ENCODE data around the gene TLCD1. TPM values are rescaled to one million over a fixed set of nuclear protein-coding genes. Genes with fewer than 3 reads are reported as not detected.
A peak's percentile ranks its signal among the peaks of the same experiment; 100 is the strongest.

The TLCD1 gene
- total and polyA plus RNA-seq, 10 of the 15 experiments (the other 5 are each of a cell fraction or from before 2014, with no cell fraction given): 2.9 to 19.8 (median 7.7) TPM

- TF ChIP-seq, protein P1, sequence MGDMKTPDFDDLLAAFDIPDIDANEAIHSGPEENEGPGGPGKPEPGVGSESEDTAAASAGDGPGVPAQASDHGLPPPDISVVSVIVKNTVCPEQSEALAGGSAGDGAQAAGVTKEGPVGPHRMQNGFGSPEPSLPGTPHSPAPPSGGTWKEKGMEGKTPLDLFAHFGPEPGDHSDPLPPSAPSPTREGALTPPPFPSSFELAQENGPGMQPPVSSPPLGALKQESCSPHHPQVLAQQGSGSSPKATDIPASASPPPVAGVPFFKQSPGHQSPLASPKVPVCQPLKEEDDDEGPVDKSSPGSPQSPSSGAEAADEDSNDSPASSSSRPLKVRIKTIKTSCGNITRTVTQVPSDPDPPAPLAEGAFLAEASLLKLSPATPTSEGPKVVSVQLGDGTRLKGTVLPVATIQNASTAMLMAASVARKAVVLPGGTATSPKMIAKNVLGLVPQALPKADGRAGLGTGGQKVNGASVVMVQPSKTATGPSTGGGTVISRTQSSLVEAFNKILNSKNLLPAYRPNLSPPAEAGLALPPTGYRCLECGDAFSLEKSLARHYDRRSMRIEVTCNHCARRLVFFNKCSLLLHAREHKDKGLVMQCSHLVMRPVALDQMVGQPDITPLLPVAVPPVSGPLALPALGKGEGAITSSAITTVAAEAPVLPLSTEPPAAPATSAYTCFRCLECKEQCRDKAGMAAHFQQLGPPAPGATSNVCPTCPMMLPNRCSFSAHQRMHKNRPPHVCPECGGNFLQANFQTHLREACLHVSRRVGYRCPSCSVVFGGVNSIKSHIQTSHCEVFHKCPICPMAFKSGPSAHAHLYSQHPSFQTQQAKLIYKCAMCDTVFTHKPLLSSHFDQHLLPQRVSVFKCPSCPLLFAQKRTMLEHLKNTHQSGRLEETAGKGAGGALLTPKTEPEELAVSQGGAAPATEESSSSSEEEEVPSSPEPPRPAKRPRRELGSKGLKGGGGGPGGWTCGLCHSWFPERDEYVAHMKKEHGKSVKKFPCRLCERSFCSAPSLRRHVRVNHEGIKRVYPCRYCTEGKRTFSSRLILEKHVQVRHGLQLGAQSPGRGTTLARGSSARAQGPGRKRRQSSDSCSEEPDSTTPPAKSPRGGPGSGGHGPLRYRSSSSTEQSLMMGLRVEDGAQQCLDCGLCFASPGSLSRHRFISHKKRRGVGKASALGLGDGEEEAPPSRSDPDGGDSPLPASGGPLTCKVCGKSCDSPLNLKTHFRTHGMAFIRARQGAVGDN (IDR thresholded peaks at IDR 0.05): peak; percentile 76
- TF ChIP-seq HDAC2 (IDR thresholded peaks at IDR 0.05) (0 out of 2 replicates have a peak, but pooled peaks have one; percentile 36), BACH1 (IDR thresholded peaks at IDR 0.05; ENCODE audit: borderline replicate concordance) (peak; percentile 37; the same call in 1 of the 2 replicates), CHD4 (IDR thresholded peaks at IDR 0.05) (no peak), NRF1 (conservative IDR thresholded peaks at IDR 0.05; ENCODE audit: low read depth, low read length) (peak; percentile 16; the same call in 1 of the 2 replicates), WRNIP1 (IDR thresholded peaks at IDR 0.05; ENCODE audit: borderline replicate concordance, low read depth, low read length) (no peak), CBFB (IDR thresholded peaks at IDR 0.05; ENCODE audit: low read depth) (0 out of 2 replicates have a peak, but pooled peaks have one; percentile 4), POLR2A (IDR thresholded peaks at IDR 0.05; ENCODE audit: low read depth, low read length) (peak; percentile 62; the same call in 1 of the 2 replicates), MLLT1 (IDR thresholded peaks at IDR 0.05) (no peak)
Observed at GRCh38 chr17:28710861-28711722, 14.9 kb downstream of the TLCD1 start (continued).

Data from GM12878 (cell line).